SK-N-SH (cell line): Measurements from ENCODE around the gene TMEM63C.

Experiments used
- GABPA ChIP-seq: IDR thresholded peaks from 2 replicates; pipeline ENCODE4 v1.4.0; 2012; ENCODE audit warnings: low read depth, mild to moderate bottlenecking
- USF2 ChIP-seq: fragments of 150-350 bp; IDR thresholded peaks from 2 replicates; pipeline ENCODE4 v1.6.1; 2017; ENCODE audit warnings: antibody characterized with exemption, low read length, low read depth, borderline replicate concordance

GRCh38 chr14:77200406-77200985 lies 18.9 kb downstream of the TMEM63C start:
- TF ChIP-seq USF2: no peak
- TF ChIP-seq GABPA: no peak
